Activated CD4-positive, CD25-positive, alpha-beta regulatory T cell treated with anti-CD3 and anti-CD28 coated beads, Interleukin-2, amount 50 U/mL, for 24 hours (primary cell): ENCODE data around the gene CTTNBP2.

ENCODE experiments used
- ATAC-seq, 2 donors: fragments of 150-1000 bp; cut with Tn5 transposase; one replicate each; pipeline ENCODE4 v1.10.0; 2021; ENCODE audit warnings: mild to moderate bottlenecking in 1 of 2, moderate library complexity in 1 of 2

The CTTNBP2 gene

DNA sequence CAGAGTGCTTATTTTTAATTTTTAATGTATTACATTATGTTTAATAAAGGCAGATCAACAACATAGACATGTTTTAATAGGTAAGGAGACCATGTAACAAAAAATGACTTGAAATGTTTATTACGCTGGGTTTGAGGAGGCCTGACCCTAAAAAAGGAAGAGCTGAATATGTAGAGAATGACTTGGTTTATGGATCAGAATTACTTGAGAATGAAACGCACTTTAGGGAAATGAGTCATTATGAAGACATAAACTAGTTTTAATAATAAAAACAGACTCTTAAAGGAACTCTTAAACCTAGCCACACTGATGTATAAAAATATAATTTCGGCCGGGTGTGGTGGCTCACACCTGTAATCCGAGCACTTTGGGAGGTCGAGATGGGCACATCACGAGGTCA lies 56.5 kb downstream of the CTTNBP2 start:
- no peak for ATAC-seq

DNA sequence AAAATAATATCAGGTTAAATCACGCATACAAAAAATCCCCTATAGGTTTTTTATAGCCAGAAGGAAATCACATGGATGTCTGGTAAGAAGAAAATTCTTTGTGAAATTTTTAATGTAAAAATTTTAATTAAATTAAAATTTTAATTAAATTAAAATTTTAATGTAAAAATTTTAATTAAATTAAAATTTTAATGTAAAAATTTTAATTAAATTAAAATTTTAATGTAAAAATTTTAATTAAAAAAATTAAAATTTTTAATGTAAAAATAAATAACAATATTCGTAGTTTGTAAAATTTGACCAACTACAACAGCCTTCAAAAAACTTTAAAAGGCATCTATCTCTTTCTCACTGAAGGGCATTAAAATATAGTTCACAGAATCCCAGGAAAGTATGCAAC lies 61.5 kb downstream of the CTTNBP2 start:
- ATAC-seq: no peak

DNA sequence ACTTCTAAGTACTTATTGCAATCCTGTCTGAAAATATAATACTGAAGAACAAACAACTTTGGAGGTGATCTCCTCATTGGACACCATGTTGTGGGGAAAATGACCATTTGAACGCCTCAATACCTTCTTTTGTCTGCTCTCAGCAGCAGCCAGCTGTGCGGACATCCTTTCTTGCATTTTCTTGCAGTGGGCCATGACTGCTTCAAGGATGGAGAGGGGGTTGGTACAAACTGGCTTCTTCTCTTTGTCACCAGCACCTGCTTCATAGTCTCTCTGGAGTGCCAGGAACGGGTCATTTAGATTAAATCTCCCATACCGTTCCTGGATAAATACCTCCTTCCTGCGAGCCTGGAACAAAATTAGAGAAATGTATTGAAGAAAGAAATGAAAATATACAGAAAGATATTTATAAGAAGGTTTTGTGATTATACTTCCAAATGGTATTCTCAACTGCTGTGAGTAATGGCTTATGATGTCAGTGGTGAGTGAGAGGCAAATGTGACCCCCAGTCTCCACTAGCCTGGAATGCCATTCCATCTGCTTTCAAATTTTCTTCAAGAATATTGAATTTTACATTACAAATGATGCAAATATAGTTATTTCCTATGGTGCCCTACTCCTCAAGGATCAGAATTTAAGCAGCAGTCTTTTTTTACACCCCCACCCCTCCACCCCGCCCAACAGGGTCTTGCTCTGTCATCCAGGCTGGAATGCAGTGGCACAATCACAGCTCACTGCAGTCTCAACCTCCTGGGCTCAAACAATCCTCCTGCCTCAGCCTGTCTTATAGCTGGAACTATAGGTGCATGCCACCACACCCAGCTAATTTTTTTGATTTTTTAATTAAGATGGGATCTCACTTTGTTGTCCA lies 62.4 kb downstream of the CTTNBP2 start:
- no peak for ATAC-seq

DNA sequence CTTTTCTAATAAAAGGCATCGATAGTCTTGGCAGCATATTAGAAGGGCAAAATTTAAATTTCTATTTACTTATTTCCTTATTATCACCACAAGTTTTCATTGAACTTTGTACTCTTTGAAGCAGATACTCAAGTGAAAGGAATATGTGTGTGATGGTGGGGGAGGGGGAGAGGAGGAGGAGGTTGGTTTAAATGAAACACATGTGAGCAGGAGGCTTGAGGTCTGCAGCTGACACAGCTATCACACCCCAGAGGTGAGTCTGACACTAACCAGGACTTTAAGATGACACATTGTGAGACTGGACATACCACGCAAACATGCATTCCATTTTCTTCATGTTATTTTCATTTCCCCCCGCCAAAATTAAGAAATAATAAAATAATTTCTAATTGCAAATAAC lies 63.3 kb downstream of the CTTNBP2 start:
- ATAC-seq: no peak

DNA sequence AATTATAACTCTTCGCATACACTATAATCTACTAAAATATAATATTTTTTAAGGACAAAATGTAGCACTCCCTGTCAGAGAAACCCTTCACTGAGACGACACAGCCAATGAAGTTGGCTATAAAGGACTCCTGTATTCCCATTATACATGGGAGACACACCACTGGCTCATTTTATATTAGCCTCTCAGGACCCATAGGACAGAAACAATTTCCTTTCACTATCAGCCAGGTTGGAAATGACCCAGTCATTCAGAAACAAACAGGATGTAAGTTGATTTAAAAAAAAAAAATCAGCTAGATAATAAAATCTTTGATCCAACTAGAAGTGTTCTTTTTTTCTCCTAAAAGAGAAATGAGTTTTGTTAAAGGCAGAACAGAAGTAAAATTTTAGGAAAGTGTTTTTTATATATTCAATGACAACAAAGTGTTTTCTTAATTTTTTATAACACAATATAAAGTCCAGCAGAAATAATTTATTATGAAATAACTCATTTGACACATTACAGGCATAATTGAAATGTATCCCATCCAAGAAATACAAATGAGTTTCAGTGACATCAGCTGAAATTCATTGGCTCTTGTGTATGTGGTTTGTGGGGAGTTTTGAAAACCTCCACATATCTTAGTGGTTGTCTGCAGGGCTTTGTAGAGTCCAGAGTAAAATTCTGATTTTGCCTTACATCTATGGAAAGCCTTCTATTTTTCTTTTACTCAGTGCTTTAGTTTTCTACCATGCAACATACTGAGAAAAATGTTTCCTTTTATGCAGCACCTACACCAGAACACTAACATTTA lies 64.1 kb downstream of the CTTNBP2 start:
- ATAC-seq: no peak

DNA sequence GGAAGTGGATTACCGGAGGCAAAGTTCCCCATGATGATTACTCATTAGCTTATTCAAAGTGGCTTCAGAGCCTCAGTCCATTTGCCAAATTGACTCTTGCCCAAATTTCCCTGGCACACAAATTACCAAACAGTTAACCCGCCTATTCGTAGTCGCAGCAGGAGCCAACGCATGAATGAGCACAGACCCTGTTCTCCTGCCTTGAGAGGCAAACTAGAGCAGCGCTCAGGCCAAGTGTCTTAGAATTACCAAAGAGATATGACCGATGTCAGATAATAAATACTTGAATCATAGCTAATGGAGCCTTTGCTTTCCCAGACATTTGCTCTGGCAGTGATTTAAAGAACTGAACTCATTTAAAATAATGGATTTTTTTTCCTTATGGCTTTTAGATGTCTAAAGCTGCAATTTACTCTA lies 64.9 kb downstream of the CTTNBP2 start:
- ATAC-seq: no peak

DNA sequence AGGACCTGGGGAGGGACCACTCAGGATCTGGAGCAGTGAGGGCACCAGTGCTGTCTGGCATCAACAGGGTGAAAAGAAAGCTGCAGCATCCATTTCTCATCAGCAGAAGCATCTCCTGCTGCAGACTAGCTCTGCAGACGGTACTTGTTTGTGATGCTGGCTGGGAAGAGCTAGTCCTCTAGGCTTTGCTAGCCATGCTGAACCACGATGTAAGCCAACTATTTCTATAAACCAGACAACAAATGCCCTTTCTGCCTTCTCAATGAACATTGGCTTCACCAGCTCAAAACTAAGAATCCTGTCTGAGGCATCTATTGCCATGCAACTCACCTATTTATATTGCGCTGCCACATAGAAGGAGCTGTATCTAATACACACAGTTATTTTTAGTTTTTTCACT lies 65.6 kb downstream of the CTTNBP2 start:
- ATAC-seq: no peak

DNA sequence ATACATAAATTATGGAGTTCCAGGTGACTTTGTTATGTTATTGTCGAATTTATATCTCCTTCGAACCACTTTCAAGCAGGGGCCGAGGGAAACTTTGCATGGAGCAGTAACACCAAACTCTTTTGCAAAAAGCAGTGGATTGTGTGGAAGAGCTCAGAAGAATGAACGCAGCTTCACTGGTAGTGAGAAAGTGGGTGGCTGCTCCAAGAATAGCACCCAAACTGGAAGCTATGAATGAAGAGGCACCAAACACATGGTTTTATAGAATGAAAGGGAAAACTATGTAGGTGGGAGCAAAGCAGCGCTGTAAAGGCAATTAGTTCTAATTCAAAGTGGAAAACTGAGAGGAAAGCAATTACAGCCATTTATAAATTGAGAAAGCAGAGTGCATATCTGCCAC lies 67.2 kb downstream of the CTTNBP2 start:
- ATAC-seq: no peak

DNA sequence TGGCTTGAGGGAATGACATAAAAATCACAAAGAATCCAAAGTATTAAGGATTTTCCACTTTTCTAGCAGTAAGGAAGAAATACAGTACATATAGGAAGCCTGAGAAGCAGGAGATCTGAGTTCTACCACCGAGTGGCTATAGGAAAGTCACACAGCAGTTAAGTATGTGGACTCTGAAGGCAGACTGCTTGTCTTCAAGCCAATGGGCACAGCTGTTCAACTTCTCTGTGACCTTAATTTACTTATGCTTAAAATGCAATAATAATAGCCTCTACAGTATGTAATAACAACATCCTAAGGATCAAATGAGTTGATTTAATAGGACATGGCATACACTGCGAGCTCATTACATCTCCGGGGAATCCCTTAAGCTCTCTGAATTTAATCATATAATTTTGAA lies 68.0 kb downstream of the CTTNBP2 start:
- ATAC-seq: no peak

DNA sequence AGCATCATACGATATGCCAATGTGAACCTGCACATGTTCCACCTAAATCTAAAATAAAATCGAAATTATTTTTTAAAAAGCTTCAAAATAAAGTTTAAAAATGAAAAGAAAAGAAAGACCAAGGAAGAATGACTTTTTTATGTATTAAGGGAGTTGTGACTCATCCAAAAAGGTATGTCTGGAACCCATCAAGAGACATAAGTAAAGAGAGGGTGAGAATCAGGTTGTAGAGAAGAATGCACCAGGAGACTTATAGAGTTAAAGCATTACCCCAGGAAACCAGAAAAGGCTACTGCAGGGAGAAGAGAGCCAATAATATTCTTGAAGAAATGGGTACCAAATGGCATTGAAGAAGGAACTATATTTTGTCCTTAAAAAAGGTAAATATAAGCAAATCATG lies 69.8 kb downstream of the CTTNBP2 start:
- ATAC-seq: no peak

DNA sequence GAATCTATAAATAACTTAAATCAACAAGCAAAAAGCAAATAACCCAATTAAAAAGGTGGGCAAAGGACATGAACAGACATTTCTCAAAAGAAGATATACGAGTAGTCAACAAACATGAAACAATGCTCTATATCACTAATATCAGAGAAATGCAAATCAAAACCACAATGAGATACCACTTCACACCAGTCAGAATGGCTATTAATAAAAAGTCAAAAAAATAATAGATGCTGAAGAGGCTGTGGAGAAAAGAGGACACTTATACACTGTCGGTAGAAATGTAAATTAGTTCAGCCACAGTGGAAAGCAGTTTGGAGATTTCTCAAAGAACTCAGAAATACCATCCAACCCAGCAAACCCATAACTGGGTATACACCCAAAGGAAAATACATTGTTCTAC lies 70.6 kb downstream of the CTTNBP2 start:
- no peak for ATAC-seq

DNA sequence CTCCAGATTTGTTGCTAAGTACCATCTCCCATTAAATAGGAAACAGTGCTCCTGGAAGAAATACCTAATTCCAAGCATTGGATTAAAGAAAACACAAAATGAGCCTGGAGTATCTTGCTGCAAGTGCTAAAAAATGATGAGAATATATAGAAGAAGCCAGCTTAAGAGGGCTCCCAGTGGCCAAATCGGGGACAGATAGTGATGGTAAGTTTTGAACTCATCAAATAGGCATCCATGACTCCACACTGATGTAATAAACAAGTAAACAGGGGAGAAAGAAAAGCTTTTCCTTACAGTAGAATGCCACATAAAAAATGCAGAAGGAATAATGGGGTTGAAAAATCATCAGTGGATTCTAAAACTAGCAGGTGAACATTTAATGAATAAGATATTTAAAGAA lies 72.4 kb downstream of the CTTNBP2 start:
- ATAC-seq: no peak

DNA sequence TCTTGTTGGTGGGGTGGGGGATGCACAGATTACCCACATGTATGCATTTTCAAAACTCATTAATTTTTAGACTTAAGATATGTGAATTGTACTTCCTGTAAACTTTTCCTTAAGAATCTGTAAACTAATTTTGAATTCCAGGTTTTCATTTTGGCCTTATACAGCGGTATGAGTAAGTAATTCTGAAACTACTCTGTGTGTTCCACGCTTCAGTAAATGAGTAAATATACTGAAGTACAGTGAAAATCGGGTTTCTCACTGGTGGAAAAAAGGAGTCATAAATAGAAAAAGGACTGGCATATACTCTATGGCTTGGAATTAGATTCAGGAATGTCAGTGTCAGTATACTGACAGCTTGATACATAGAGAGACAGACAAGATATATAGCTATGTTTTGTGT lies 72.8 kb downstream of the CTTNBP2 start:
- ATAC-seq: no peak

DNA sequence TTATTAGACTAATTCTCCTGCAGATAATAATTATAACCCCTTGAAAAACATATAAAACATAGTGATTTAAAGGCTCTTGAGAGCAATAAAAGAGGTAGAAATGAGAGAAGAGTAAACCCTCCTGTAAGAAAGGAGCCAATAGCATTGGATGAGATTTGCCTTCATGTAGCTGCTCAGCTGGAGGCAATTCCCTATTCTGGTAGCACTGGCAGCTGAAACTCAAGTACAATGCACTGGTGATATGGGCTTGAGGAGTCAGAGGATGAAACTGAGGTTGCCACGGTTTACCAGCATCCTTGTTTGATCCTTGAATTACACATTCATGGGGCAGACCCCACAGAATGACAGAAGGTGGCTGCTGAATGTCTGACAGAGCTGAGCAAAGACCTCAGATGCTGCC lies 76.4 kb downstream of the CTTNBP2 start:
- ATAC-seq: no peak

DNA sequence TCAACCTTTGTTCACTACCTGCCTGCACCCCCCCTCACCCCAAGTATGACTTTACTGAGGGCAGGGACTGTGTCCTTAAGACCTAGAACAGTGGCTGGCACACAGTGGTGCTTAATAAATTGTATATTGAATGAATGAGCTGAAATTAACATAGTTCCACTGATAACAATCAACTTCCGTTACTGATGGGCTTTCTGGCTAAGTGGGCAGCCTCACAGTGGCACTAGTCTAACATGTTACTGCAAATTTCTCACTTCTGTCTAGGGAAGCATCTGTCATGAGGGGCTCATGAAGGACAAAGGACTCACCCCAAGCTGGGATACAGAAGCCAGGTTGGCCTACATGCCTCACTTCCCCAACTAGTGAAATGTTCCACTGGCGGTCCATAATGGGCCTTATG lies 79.3 kb downstream of the CTTNBP2 start:
- ATAC-seq: no peak

DNA sequence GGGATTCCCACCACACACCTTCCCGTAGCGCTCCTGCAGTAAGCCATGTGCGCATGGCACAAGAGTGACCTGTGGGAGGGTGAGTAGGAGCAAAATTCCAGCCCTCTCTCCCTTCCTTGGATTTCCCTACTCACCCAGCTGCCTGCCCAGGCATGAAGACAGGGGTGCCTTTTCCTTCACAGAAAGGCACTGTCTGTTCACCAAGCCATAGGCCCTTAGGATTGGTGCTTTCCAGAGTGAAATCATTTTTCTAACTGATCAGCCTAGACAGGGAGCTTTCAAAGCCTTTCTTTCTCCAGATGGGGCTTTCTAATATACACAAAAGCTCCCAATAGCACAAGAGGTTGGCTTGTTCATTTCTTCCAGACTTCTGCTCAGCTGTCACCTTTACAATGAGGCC lies 79.7 kb downstream of the CTTNBP2 start:
- no peak for ATAC-seq

DNA sequence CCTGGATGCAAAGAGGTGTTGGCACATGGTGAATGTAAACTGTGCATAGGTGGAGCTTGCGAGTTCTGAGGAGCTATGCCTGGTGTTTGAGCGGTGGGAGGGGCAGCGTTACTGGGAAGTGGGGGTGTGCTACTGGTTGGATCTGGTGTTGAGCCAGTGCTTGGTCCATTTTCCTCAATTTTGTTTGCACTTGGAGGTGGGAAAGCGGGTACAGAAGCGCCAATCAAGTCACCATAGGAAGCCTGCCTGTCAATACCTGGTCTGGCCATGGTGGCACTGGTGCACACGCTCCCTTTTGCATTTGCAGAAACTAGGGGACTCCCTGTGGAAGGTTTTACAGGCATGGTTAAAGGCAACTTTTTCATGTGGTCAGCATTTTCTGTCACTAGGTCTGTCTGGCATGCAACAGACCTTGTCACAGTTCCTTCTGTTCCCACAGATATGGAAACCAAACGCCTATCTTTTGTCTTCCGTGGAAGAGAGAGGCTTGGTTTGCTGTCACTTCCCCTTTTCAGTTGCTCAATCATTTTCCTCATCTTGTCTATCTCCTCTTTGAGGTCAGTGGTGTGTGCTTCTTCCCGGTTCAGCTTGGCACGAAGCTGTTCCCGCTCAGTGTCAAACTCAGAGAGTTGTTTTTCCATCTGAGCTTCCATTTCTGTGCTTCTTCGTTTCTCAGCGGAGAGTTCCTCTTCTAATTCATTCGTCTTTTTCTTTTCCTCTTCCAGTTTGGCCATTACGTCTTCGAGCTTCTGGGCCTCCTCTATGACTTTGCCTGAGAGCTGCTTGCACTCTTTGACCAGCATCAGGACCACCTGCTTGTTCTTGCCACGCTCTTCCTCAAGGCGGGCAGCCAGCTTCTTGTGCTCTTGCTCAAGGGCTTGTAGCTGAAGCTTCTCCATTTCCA lies 81.1 kb downstream of the CTTNBP2 start:
- ATAC-seq: peak in 1 of 2 donors; percentile 13

DNA sequence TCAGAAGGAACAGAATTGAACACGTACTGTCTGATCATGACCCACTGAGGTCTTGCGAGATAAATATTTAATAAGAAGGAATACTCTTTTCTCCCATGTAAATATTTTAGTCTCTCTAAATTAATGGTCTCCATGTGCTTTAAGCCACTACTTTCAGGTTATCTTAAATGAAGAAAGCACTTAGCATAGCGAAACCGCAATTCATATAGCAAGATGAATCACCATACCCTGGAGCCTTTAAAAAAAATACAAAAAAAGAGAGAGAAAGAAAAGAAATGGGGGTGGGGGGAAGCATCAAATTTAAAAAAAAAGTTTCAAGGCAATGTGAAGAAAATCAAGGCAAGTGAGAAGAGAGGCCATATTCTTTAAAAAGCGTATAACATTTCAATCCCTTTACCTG lies 82.5 kb downstream of the CTTNBP2 start:
- no peak for ATAC-seq

DNA sequence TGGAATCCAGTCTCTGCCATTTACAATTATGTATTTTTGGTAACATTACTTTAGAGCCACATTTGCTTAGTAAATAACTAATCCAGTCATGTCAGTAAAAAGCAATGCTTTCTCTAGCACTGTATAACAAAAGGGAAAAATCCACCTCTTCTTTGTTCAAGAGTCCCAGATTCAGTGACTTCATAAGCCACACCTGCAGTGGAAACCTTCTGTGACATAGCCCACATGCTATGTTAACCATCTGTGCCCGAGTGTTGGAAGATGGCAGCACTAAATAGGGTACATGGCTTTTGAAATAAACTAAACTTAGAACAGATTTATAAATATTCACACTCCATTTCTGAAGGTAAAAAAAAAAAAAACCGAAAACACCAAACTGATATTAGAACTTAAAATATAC lies 83.0 kb downstream of the CTTNBP2 start:
- ATAC-seq: no peak

DNA sequence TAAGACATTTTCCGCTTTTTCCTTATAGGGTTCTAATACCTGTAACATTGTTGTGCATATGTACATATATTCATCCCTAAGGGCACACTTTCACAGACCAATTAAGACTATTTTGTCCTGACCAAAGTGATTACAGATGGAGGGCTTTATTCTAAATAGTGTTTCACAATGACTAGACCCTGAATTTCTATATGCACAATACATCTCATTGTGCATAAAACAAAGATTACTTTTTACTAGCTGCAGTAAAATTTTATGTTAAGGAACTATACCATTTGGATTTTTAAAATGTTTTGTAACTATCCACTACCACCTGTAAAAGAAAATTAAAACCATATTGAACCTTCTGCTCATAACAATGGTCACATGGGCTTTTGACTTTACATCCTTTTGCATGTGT lies 87.8 kb downstream of the CTTNBP2 start:
- no peak for ATAC-seq

DNA sequence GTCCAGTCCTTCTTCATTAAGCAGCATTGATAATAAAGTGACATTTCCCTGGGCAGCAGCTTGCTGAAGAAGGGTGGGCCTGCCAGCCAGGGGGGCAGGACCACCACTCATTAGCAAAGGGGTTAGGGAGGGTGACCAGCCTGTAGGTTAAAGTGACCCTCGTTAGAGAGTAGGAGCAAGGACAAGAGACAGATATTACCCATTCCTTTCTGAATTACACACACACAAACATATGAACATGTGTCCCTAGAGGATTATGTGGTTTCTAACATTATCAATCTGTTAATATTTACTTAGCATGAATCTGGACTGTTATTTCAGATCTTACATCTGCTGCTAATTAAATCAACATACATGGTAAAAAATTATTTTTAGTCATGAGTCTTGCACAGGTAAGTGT lies 88.9 kb downstream of the CTTNBP2 start:
- ATAC-seq: no peak

DNA sequence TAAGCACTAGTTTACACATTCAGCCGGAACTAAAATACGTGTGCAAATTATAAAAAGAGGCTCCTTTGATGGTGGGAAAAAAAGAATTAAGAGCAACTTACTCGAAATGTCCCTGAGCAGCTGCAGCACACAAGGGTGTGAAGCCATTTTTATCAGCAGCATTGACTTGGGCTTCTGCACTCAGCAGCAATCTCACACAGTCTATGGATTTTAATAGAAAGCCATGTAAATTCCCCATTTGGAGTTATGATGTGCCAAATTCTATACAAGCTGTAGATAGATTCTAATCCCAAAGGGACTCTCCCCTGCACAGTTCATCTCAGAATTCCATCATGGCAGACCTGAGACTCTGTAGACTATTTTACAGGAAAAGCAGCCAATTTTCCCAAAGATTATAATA lies 90.5 kb downstream of the CTTNBP2 start:
- ATAC-seq: no peak

DNA sequence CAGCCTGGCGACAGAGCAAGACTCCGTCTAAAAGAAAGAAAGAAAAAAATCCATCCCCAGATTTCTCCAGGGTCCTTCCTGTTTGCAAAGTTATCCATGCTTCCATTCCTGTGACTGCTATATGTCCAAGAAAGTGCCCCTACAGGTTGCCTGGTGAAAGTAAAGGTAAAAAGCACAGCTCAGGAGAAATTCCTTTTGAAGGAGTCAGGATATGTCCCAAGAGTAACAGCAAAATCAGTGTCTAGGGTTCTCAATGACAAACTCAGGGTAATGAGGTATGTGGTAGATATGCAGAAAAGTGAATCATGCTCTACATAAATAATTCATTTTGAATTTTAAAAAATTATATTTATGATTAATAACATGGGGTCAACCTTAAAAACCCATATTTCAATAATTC lies 91.5 kb downstream of the CTTNBP2 start:
- no peak for ATAC-seq
